A549 (cell line): ENCODE data around the gene LINC00305. TPM values are rescaled to one million over a fixed set of nuclear protein-coding genes. Genes with fewer than 3 reads are reported as not detected.

Experiments
- ATAC-seq, 2 experiments: fragments of 200-7000 bp in 1 of 2; fragments of >200 bp in 1 of 2; cut with Nextera tagmentation in 1 of 2; cut with Tn5 transposase in 1 of 2; 3 replicates each; pipeline versions ENCODE4 v1.8.0 to v1.9.1; 2018 to 2020; ENCODE audit warnings: mild to moderate bottlenecking in 1 of 2, moderate library complexity in 1 of 2
- CTCF ChIA-PET: fragments of 300-600 bp; sonication (Branson Sonifier 250); formaldehyde crosslinking; extraction: SDS; loops from one replicate; lab custom pipeline; 2021; ENCODE audit warnings: antibody characterized with exemption, inconsistent platforms; lab: Yijun Ruan, JAX
- POLR2A ChIA-PET: fragments of 350-600 bp; formaldehyde crosslinking; extraction: SDS; loops from one replicate; lab custom pipeline; 2021; ENCODE audit warnings: antibody characterized with exemption, inconsistent platforms; lab: Yijun Ruan, JAX
- DNase-seq, 2 experiments: peaks; one replicate each; pipeline versions ENCODE4 v3.0.0 to v3.0.0-alpha.2; 2011 to 2016; ENCODE audit warnings: low read depth in 1 of 2, low spot score in 1 of 2
- FAIRE-seq: peaks from 2 replicates; lab custom pipeline; 2011; peaks lifted over from hg19 to GRCh38; lab: Jason Lieb, UNC
- H3K27ac ChIP-seq, 2 experiments: fragments of >200 bp; sonication (Bioruptor Twin); formaldehyde crosslinking; 3 replicates each; pipeline ENCODE4 v1.5.1; 2016 to 2017
- H3K4me1 ChIP-seq: fragments of >200 bp; sonication (Bioruptor Twin); formaldehyde crosslinking; 3 replicates; pipeline ENCODE4 v1.6.1; 2016
- H3K4me2 ChIP-seq: fragments of >200 bp; sonication (Bioruptor Twin); formaldehyde crosslinking; 3 replicates; pipeline ENCODE4 v1.6.1; 2016
- H3K4me3 ChIP-seq: fragments of >200 bp; sonication (Bioruptor Twin); formaldehyde crosslinking; 3 replicates; pipeline ENCODE4 v1.5.1; 2016
- H3K9me3 ChIP-seq: fragments of >200 bp; sonication (Bioruptor Twin); formaldehyde crosslinking; 3 replicates; pipeline ENCODE4 v1.6.1; 2016
- ATOH8 ChIP-seq: fragments of 250-450 bp; sonication (Bioruptor Pico); IDR thresholded peaks from 2 replicates; pipeline ENCODE4 v1.5.0; 2020; ENCODE audit warnings: low read depth, mild to moderate bottlenecking, moderate library complexity
- CHD2 ChIP-seq: fragments of 150-350 bp; IDR thresholded peaks from 2 replicates; pipeline ENCODE4 v1.6.1; 2014; ENCODE audit warnings: low read length; ENCODE audit not compliant: partially characterized antibody
- CTCF ChIP-seq: fragments of >200 bp; sonication (Bioruptor Twin); formaldehyde crosslinking; IDR thresholded peaks from 3 replicates; pipeline ENCODE4 v1.5.1; 2016
- E2F6 ChIP-seq: IDR thresholded peaks from 2 replicates; pipeline ENCODE4 v1.6.1; 2012; ENCODE audit warnings: low read depth, borderline replicate concordance
- ESRRA ChIP-seq: fragments of 150-350 bp; IDR thresholded peaks from 2 replicates; pipeline ENCODE4 v1.6.1; 2014; ENCODE audit warnings: mild to moderate bottlenecking, low read length, borderline replicate concordance
- FOSB ChIP-seq: fragments of 250-450 bp; sonication (Bioruptor Pico); IDR thresholded peaks from 2 replicates; pipeline ENCODE4 v1.5.0; 2020; ENCODE audit warnings: mild to moderate bottlenecking, moderate library complexity
- HES2 ChIP-seq: fragments of >200 bp; sonication (Bioruptor Twin); formaldehyde crosslinking; IDR thresholded peaks from 2 replicates; pipeline ENCODE4 v1.6.1; 2016
- POLR2A ChIP-seq: IDR thresholded peaks from 2 replicates; pipeline ENCODE4 v1.6.1; 2012; ENCODE audit warnings: mild to moderate bottlenecking, low read length
- RAD21 ChIP-seq, 2 experiments: fragments of >200 bp in 1 of 2; sonication (Bioruptor Twin) in 1 of 2; formaldehyde crosslinking in 1 of 2; IDR thresholded peaks in 1 of 2; conservative IDR thresholded peaks in 1 of 2; 2 replicates in 1 of 2; 3 replicates in 1 of 2; pipeline ENCODE4 v1.6.1; 2012 to 2018; ENCODE audit warnings: inconsistent platforms in 1 of 2
- RNF2 ChIP-seq: fragments of 200-600 bp; sonication (generic); IDR thresholded peaks from 2 replicates; pipeline ENCODE4 v1.6.1; 2016; ENCODE audit warnings: low read depth, mild to moderate bottlenecking, antibody characterized with exemption, moderate library complexity, borderline replicate concordance
- ZC3H11A ChIP-seq: fragments of 450-650 bp; IDR thresholded peaks from 2 replicates; pipeline ENCODE4 v1.6.1; 2014; ENCODE audit warnings: antibody characterized with exemption, mild to moderate bottlenecking
- ZSCAN20 ChIP-seq: fragments of 250-450 bp; sonication (Bioruptor Pico); IDR thresholded peaks from 2 replicates; pipeline ENCODE4 v1.8.0; 2022; ENCODE audit warnings: mild to moderate bottlenecking, moderate library complexity
- WGBS: methylation state at CpG from one replicate; pipeline ENCODE4 v1.1.6; 2017; ENCODE audit errors: missing lambda C conversion rate; 5-methylcytosine and 5-hydroxymethylcytosine counted together
- polyA plus RNA-seq, 4 experiments: library from polyadenylated mRNA; depleted of rRNA in 3 of 4; stranded (reverse); fragments of >200 nt; fragmentation: RNase III in 1 of 4; extraction: RNeasy Plus Mini Kit Qiagen cat#74134 plus additional on column Dnase treatment in 1 of 4; gene quantifications; 2 replicates in 3 of 4; 3 replicates in 1 of 4; pipeline ENCODE4 v1.2.3, GENCODE V29; 2011 to 2017

LINC00305 gene
- polyA plus RNA-seq, 2 of the 4 experiments (the other 2 are of a cell fraction), result not detected

GRCh38 chr18:64110692-64111480 lies 38.0 kb downstream of the LINC00305 start:
- TF ChIP-seq FOSB (CRISPR knock-in tag) (no peak), RNF2 (no peak), CHD2 (no peak), ZC3H11A (no peak), ESRRA (no peak)
- POLR2A ChIA-PET, result no interaction called here
- CTCF ChIA-PET, result interaction anchor here (0.6 kb wide), 1 partner anchor 10 kb away, joined by 3 read pairs; no protein-coding TSS in a partner anchor
- no peak overlapping the region for H3K4me3 ChIP-seq
- DNase-seq (no peak), ATAC-seq (no peak), FAIRE-seq (no peak)
- H3K4me1 ChIP-seq, result no peaks in the 10 kb centered on the region
- H3K27ac ChIP-seq, result no peak overlapping the region
- H3K4me2 ChIP-seq, result no peak overlapping the region
- 12% methylated on average over 7 of the region's 7 CpGs for WGBS
- no peaks in the 10 kb centered on the region for H3K9me3 ChIP-seq

GRCh38 chr18:64103986-64104385 lies 44.9 kb downstream of the LINC00305 start:
- H3K4me3 ChIP-seq, result no peak overlapping the region
- DNase-seq, result no peak
- CTCF ChIA-PET, result interaction anchor here (0.9 kb wide), 1 partner anchor 9 kb away, joined by 3 read pairs; no protein-coding TSS in a partner anchor

More at GRCh38 chr18:64103986-64104385, 44.9 kb downstream of the LINC00305 start:
- Histone ChIP-seq H3K4me2 (no peak overlapping the region), H3K27ac (no peak overlapping the region), H3K9me3 (no peaks in the 10 kb centered on the region)
- 11% methylated on average over 4 of the region's 4 CpGs for WGBS
- TF ChIP-seq E2F6 (no peak), ZSCAN20 (CRISPR knock-in tag) (no peak), HES2 (no peak), CTCF (peak; percentile 18; the same call in 1 of the 3 replicates), POLR2A (no peak), ATOH8 (no peak), RAD21 (conservative IDR thresholded peaks at IDR 0.05 in 1 of 2, IDR thresholded peaks at IDR 0.05 in 1 of 2) (peak in 1 of 2 experiments; percentile 17; a peak in 1 of 5 replicates)
- TF ChIP-seq, all 56 proteins: peak for 2
- peak in 1 of 2 experiments; percentile 60; a peak in 3 of 6 replicates for ATAC-seq
- no peak for FAIRE-seq
- no peaks in the 10 kb centered on the region for H3K4me1 ChIP-seq
- POLR2A ChIA-PET, result no interaction called here
